Activated T-helper 1 cell treated with anti-CD3 and anti-CD28 coated beads, Interleukin-12 subunit alpha, Interleukin-12 subunit beta, Interleukin-2, Interleukin-4 antibody, amounts not matched to agents 30 ng/mL and 10 ng/mL and 1 ng/mL, durations not matched to agents 14 hours and 24 hours and 36 hours (primary cell): ENCODE data around the gene MMP24OS. TPM values are rescaled to one million over a fixed set of nuclear protein-coding genes. Genes with fewer than 3 reads are reported as not detected.

ENCODE experiments used
- DNase-seq: peaks from one replicate; pipeline ENCODE4 v3.0.0; 2021; ENCODE audit warnings: low spot score
- H3K27ac Mint-ChIP-seq: one replicate; pipeline ENCODE4 v1.8.0; 2021; ENCODE audit warnings: mild to moderate bottlenecking, mixed read lengths
- H3K27me3 Mint-ChIP-seq: one replicate; pipeline ENCODE4 v1.8.0; 2022; ENCODE audit warnings: mild to moderate bottlenecking, moderate library complexity, mixed read lengths; ENCODE audit not compliant: insufficient read depth
- H3K36me3 Mint-ChIP-seq: one replicate; pipeline ENCODE4 v1.8.0; 2021; ENCODE audit warnings: low read depth, mixed read lengths
- H3K4me1 Mint-ChIP-seq: one replicate; pipeline ENCODE4 v1.8.0; 2021; ENCODE audit warnings: low read depth, mixed read lengths
- H3K4me3 Mint-ChIP-seq: one replicate; pipeline ENCODE4 v1.8.0; 2021; ENCODE audit warnings: mild to moderate bottlenecking, moderate library complexity, mixed read lengths
- H3K9me3 Mint-ChIP-seq: one replicate; pipeline ENCODE4 v1.8.0; 2021; ENCODE audit warnings: mixed read lengths
- intact Hi-C: fragments of 100-400 bp; cut with micrococcal nuclease; formaldehyde crosslinking; loops from one replicate; pipeline ENCODE4 v1.15.1; 2024
- total RNA-seq: library from RNA; stranded (reverse); gene quantifications from 2 replicates; pipeline ENCODE4 v1.2.3, GENCODE V29; 2022

MMP24OS gene
- total RNA-seq: 25.0 and 27.0 TPM in 2 replicates

DNA sequence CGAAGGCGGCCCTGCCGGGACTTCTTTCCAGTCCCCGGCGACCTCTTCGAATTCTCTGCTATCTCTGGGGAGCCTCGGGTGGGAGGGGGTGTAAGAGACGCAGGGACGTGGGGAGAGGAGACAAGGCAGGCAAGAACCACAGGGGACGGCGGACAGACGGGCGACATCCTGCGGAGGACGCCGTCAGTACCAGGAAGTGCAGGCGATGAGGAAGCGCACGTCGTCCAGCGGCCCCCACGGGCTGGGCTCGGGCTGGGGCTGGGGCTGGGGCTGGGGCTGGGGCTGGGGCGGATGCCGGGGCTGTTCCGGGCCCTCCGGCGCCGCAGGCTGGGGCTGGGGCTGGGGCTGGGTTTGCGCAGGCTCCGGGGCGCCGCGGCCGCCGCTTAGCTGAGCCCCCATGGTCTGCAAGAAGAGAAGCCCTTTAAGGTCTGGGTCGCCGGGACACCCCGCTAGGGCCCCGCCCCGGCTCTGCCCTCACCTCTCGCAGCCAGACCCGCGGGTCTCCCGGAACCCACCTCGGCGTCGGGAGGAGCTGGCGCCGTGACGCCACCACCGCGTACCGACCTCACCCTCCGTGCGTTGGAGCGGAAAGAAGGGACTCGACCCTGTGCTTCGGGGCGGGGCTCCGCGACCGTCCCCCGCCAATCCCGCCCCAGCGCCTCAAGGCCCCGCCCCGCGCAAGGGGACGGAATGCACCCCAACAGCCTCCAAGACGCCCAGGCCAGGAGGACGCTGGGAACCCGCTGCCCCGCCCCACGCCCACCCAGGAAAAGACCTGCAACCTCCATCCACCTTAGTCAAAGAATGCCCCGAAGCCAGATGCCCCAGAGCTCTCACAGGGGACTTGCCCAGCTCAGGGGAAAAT lies at the start of gene MMP24OS:
Gene MMP24OS, minus strand, starts transcription at position 592 of the 865 bp plus-strand sequence. Its CDS starts 193 bp downstream, at position 399.
- Mint-ChIP-seq H3K9me3 (no peaks in the 10 kb centered on the region), H3K36me3 (peaks cover 31% of the 10 kb centered on the region), H3K4me3 (peak within 1 kb of the TSS; percentile 98), H3K4me1 (peaks cover 18% of the 10 kb centered on the region), H3K27ac (peak within 1 kb of the TSS; percentile 99), H3K27me3 (no peaks in the 10 kb centered on the region)
- peak; percentile 88 for DNase-seq
- intact Hi-C loops: loop anchor here (1.0 to 10.0 kb wide), 7 partner anchors 25 to 573 kb away; partner anchors contain the start of genes EDEM2, GGT7, GSS and MYH7B

DNA sequence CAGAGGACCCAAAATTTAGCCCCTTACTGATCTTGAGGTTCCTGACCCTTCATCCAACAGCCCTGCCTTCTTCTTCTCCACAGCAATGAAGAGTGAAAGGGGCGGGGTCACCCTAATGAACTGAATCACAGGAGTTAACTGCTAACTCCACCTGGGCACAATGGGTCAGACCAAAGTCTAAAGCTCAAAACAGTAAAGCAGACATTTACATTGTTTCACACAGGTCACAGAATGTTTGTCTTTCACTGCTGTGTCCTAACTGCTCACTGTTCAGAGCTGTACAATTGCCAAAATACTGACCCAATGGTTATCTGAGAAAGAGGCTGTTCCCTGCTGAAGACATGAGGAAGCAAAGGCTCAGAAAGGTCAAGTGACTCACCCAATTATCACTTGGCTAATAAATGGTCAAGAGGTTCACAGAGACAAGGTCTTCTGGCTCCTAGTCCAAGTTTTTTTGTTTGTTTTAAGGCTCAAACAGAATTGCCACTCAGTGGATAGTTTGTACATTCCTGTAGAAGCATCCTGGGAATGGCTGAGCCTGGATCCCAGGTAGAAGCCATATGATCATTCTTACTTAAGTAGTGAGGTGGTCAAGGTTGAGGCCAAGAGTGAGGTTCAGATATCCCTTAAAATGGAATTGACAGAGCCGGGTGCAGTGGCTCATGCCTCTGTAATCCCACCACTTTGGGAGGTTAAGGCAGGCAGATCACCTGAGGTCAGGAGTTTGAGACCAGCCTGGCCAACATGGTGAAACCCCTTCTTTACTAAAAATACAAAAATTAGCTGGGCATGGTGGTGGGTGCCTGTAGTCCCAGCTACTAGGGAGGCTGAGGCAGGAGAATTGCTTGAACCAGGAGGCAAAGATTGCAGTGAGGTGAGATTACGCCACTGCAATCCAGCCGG lies 49.4 kb upstream of the MMP24OS start:
- no peaks in the 10 kb centered on the region for H3K9me3 Mint-ChIP-seq
- intact Hi-C loops: no loop called here
- H3K36me3 Mint-ChIP-seq: peaks cover 6% of the 10 kb centered on the region
- no peak overlapping the region for H3K4me3 Mint-ChIP-seq
- no peak overlapping the region for H3K27ac Mint-ChIP-seq
- DNase-seq: no peak
- H3K4me1 Mint-ChIP-seq: peaks cover 59% of the 10 kb centered on the region
- no peaks in the 10 kb centered on the region for H3K27me3 Mint-ChIP-seq

DNA sequence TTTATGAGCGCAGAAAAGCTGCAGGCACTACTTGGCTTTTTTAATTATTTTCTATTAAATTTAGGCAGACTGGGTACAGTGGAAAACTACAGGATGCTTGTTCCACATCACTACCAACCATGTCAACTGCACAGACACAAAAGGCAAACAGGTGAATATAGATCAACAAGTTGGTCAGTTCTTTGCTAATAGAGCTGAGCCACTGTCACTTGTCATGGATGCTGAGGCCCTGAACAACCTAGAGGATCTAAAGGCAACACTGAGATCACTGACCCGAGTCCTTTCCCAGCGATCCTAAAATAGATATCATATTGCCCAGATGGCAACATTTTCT lies 48.8 kb upstream of the MMP24OS start:
- Mint-ChIP-seq H3K4me3 (no peak overlapping the region), H3K4me1 (peaks cover 57% of the 10 kb centered on the region), H3K9me3 (no peaks in the 10 kb centered on the region), H3K36me3 (peaks cover 6% of the 10 kb centered on the region), H3K27me3 (no peaks in the 10 kb centered on the region), H3K27ac (no peak overlapping the region)
- intact Hi-C loops: no loop called here
- DNase-seq: no peak

DNA sequence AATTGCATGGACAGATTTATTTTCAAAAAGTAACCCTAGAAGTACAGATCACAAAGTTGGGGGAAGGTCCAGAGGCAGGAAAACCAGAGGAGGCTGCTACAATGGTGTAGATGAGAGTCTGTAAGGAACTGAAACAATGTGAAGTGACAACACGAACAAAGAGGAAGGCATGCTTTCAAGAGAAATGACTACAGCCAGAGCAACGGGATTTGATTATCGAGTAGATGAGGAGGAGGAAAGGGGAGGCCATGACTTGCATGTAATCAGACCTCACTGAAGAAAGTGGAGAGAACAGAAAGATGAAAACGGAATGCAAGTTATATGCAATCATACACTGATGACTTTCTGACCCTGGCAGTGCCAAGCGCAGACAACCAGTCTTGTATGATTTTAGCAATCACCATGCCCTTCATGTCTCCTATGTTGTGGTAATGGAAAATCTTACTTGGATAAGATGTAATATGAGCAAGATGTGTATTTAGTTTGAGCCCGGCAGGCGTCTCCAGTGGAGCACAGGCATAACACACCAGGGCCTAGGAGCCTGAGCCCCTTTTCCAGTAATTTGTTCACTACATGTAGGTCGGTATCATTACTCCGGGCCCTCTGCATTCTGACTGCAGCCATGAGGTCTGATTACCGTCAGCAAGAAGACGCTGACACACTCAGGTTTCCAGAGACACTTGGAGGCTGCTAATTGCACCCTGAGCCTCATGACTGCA lies 48.3 kb upstream of the MMP24OS start:
- H3K36me3 Mint-ChIP-seq: peaks cover 6% of the 10 kb centered on the region
- intact Hi-C loops: no loop called here
- H3K4me1 Mint-ChIP-seq: peaks cover 52% of the 10 kb centered on the region
- H3K9me3 Mint-ChIP-seq: no peaks in the 10 kb centered on the region
- peak overlapping the region; percentile 54 for H3K27ac Mint-ChIP-seq
- no peak for DNase-seq
- H3K27me3 Mint-ChIP-seq: no peaks in the 10 kb centered on the region
- H3K4me3 Mint-ChIP-seq: no peak overlapping the region

DNA sequence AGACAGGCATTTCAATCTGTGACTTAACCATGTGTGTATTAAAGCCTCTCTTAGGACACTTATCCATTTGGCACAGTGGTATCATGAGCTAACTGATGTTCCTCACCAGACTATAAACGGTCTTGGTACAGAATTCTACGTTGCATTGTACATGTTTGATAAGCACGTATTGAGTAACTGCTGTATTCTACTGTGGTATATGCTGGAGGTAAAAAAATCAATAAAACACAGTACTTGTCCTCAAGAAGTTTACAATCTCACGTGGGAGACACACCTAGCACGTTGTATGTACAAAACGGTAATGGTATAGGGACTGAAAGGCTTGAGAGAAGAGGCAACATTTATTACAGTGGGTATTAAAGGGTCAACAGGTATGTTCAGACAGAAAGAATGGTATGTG lies 47.5 kb upstream of the MMP24OS start:
- peaks cover 6% of the 10 kb centered on the region for H3K36me3 Mint-ChIP-seq
- peaks cover 44% of the 10 kb centered on the region for H3K4me1 Mint-ChIP-seq
- peak overlapping the region; percentile 1 for H3K27ac Mint-ChIP-seq
- H3K4me3 Mint-ChIP-seq: no peak overlapping the region
- no peak for DNase-seq
- no peaks in the 10 kb centered on the region for H3K9me3 Mint-ChIP-seq
- intact Hi-C loops: no loop called here
- no peaks in the 10 kb centered on the region for H3K27me3 Mint-ChIP-seq

DNA sequence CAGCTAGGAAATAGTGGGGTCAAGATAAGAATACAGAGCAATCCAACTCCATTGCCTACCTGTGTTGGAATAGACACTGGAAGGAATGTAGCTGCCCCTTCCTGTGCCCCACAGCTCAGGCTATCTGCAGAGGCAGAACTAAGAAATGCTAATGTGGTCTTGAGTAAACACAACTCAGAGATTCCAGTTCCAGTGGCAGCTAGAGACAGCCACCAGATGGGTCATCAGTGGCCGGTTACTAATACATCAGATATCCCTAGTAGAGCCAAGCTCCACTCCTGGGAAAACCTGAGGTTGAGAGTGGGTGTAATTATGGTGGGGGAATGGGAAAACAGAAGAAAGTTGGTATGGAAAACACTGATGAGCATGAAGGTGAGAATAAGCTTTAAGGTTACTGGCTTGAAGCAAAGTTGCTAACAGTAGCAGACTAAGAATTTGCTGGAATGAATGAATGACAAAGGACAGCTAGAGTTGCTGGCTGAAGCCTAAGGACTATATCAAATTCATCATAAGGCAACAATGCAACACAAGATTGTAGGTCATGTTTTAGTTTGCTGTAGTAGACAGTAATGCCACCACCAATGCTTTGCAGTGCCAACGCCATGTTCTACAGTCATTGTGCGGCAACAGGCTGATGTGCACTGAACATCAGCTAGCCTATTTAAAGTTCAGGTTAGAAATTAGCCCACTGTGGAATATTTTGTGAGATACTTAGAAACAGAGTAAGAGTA lies 42.6 kb upstream of the MMP24OS start:
- H3K27ac Mint-ChIP-seq: no peak overlapping the region
- H3K27me3 Mint-ChIP-seq: no peaks in the 10 kb centered on the region
- peaks cover 2% of the 10 kb centered on the region for H3K36me3 Mint-ChIP-seq
- intact Hi-C loops: no loop called here
- peaks cover 34% of the 10 kb centered on the region for H3K4me1 Mint-ChIP-seq
- no peaks in the 10 kb centered on the region for H3K9me3 Mint-ChIP-seq
- no peak overlapping the region for H3K4me3 Mint-ChIP-seq
- DNase-seq: no peak

DNA sequence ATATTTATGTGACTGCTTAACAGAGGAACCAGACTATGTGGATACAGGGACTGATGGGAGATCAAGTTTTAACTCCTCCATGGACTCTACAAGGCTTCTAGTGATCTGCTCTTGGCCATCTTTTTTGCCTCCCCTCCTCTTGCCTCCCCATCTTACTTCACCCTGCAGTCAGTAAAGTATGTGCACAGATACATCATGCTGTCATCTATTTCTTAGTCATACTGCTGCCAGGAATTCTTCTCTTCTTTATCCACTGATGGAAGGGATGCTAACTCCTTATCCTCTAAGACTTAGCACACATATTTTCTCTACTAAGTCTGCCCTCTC lies 41.9 kb upstream of the MMP24OS start:
- no peak overlapping the region for H3K27ac Mint-ChIP-seq
- no peaks in the 10 kb centered on the region for H3K9me3 Mint-ChIP-seq
- H3K4me1 Mint-ChIP-seq: peaks cover 41% of the 10 kb centered on the region
- no peaks in the 10 kb centered on the region for H3K27me3 Mint-ChIP-seq
- no peak for DNase-seq
- no peak overlapping the region for H3K4me3 Mint-ChIP-seq
- H3K36me3 Mint-ChIP-seq: peaks cover 7% of the 10 kb centered on the region
- intact Hi-C loops: no loop called here

DNA sequence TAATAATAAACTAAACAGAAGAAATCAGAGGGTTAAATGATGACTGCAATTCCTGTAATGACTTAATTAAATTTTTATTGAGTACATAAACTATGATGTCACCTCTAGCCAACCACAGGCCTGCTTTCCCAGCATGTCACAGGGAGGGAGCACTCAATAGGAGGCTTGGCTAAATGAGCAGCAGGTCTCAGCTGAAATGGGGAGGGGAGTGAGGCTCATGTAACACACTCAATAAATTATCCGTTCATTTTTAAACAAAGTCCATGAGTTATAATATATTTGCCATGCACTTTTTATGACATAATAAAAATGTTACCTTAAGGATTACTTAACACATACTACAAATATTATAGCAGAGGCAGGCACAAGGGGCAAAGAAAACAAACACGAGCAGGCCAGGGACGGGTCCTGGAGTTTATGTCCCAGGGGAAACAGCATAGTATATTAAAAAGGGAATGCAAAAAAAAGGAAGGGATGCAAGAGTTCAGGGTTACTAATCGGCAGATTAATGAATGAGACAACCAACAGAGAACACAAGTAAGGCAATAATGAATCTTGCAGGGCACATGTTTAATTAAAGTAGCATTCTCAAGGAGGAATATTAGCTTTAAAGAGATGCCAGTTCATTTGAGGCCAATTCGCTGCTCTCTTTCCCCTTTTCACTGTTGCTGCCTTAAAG lies 41.4 kb upstream of the MMP24OS start:
- no peak overlapping the region for H3K27ac Mint-ChIP-seq
- no peaks in the 10 kb centered on the region for H3K27me3 Mint-ChIP-seq
- DNase-seq: no peak
- intact Hi-C loops: no loop called here
- no peaks in the 10 kb centered on the region for H3K9me3 Mint-ChIP-seq
- peaks cover 46% of the 10 kb centered on the region for H3K4me1 Mint-ChIP-seq
- peaks cover 9% of the 10 kb centered on the region for H3K36me3 Mint-ChIP-seq
- no peak overlapping the region for H3K4me3 Mint-ChIP-seq

DNA sequence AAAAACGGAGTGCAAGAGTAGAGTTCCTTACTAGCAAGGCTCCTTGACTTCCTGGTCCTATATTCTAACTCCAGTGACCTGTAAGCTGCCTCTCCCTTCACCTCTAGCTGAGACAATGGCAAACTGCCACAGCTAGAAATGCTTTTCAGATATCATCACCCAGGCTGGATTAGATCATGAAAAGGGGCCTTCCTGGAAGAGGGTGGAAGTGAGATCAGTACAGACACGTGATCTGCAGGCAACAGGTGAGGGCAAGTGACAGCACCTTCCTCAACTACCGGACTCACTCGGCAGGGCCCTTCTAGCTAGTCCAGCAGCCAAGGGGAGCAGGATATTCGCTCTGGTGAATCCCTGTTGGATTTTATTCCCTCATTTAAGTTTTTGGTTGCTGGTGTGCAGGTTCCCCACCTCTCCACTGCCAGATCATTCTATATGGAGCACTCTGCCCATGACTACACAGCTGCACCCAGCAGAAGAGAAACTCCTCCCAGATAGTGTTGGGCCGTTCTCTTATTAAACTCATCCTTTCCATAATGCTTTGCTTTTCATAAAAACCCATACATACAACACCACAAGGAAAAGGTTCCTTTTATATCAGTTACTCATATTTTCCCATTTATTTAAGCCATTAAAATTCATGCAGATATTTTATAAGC lies 40.7 kb upstream of the MMP24OS start:
- no peak for DNase-seq
- H3K27ac Mint-ChIP-seq: peak overlapping the region; percentile 7
- H3K27me3 Mint-ChIP-seq: no peaks in the 10 kb centered on the region
- no peaks in the 10 kb centered on the region for H3K9me3 Mint-ChIP-seq
- H3K4me1 Mint-ChIP-seq: peaks cover 50% of the 10 kb centered on the region
- H3K4me3 Mint-ChIP-seq: no peak overlapping the region
- peaks cover 11% of the 10 kb centered on the region for H3K36me3 Mint-ChIP-seq
- intact Hi-C loops: no loop called here

DNA sequence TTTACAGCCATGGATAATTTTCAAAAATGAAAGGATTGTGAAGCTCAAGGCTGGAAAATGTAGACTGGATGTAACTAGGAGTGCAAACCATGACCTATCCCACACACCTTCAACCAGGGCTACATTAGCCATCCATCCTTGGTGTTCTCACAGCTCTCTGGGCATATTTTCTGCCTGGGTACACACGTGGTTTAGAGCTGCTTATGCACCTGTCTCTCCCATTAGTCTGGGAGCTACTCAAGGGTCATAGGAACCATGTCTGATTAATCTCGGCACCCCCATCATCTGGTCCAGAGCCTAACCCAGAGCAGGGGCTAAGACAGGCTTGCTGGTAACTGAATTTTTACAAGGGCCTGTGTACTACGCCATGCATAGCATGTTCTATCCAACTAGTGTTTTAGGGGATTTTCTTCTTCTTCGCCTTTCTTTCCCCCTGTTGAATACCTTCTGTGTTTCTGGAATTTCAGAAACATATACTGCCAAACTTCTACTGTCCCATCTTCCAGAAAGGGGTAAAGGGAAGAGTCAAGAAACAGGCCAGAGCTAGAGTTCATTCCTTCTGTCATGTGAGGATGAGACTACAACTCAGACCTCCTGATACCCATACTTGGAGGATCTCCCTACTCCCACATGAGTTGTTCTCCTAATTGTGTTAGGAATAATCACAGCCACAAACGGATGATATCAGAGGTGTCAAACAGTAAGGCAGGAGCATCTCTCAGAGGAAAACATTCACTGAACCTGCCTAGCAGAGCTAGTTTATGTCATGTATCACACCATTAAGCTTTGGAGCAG lies 39.7 kb upstream of the MMP24OS start:
- Mint-ChIP-seq H3K27ac (peak overlapping the region; percentile 13), H3K4me3 (no peak overlapping the region), H3K36me3 (peaks cover 10% of the 10 kb centered on the region), H3K27me3 (no peaks in the 10 kb centered on the region), H3K9me3 (no peaks in the 10 kb centered on the region), H3K4me1 (peaks cover 45% of the 10 kb centered on the region)
- intact Hi-C loops: no loop called here
- no peak for DNase-seq

DNA sequence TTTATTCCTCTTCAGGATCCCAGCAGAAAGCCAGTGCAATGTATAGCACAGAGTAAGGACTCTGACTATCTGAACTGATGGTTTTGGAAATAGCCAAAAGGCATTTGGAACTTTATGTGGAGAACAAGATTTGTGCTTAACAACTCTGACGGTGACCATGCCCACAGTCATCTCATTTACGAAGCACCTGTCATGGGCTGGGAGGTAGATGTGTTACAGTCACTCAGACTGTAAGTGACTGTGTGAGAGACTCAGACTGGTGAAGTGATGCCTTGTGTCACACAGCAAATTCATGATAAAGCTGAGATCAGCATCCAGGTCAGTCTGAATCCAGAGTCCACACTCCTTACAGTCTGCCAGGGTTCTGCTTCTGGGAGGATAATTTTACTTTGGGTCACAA lies 38.2 kb upstream of the MMP24OS start:
- no peak for DNase-seq
- H3K27me3 Mint-ChIP-seq: no peaks in the 10 kb centered on the region
- H3K4me1 Mint-ChIP-seq: peaks cover 58% of the 10 kb centered on the region
- peaks cover 16% of the 10 kb centered on the region for H3K36me3 Mint-ChIP-seq
- H3K27ac Mint-ChIP-seq: peak overlapping the region; percentile 30
- intact Hi-C loops: no loop called here
- H3K4me3 Mint-ChIP-seq: no peak overlapping the region
- H3K9me3 Mint-ChIP-seq: no peaks in the 10 kb centered on the region
